HEK293 (cell line): Measurements from ENCODE around the gene LMF1.

Source experiments
- CTCF ChIA-PET: fragments of 350-600 bp; formaldehyde crosslinking; extraction: SDS; loops from one replicate; lab custom pipeline; 2021; ENCODE audit warnings: antibody characterized with exemption; lab: Yijun Ruan, JAX
- POLR2A ChIA-PET: fragments of 300-600 bp; formaldehyde crosslinking; extraction: SDS; loops from one replicate; lab custom pipeline; 2020; ENCODE audit warnings: antibody characterized with exemption, inconsistent platforms; lab: Yijun Ruan, JAX
- H3K27ac ChIP-seq: fragments of 200-500 bp; sonication (Bioruptor generic); 2 replicates; pipeline ENCODE4 v1.5.1; 2014; ENCODE audit warnings: low read depth, low read length, control low read depth, inconsistent platforms; ENCODE audit errors: extremely low read depth
- H3K36me3 ChIP-seq, 2 experiments: fragments of 200-500 bp in 1 of 2; sonication (Bioruptor generic) in 1 of 2; 1 replicate in 1 of 2; 2 replicates in 1 of 2; pipeline ENCODE4 v1.5.1; 2014 to 2017; ENCODE audit warnings: inconsistent platforms in 2 of 2, low read length in 2 of 2; ENCODE audit not compliant: control insufficient read depth in 2 of 2, insufficient read depth in 1 of 2
- H3K4me1 ChIP-seq: fragments of 200-500 bp; sonication (Bioruptor generic); 2 replicates; pipeline ENCODE4 v1.5.1; 2014; ENCODE audit warnings: mild to moderate bottlenecking, low read length, inconsistent platforms; ENCODE audit not compliant: control insufficient read depth, insufficient read depth
- H3K4me3 ChIP-seq: 2 replicates; pipeline ENCODE4 v1.5.1; 2011; ENCODE audit warnings: low read depth, mild to moderate bottlenecking, control low read depth, low read length, moderate library complexity
- H3K9me3 ChIP-seq: fragments of 200-500 bp; sonication (Bioruptor generic); 2 replicates; pipeline ENCODE4 v1.5.1; 2014; ENCODE audit warnings: low read depth, low read length, inconsistent platforms; ENCODE audit not compliant: control insufficient read depth, insufficient read depth
- ATF2 ChIP-seq: fragments of 450-650 bp; formaldehyde crosslinking; IDR thresholded peaks from 2 replicates; pipeline ENCODE4 v1.5.1; 2016; ENCODE audit warnings: missing biosample characterization, missing genetic modification characterization, low read depth
- KLF1 ChIP-seq: fragments of 450-650 bp; formaldehyde crosslinking; IDR thresholded peaks from 2 replicates; pipeline ENCODE4 v1.5.1; 2016; ENCODE audit warnings: missing biosample characterization, missing genetic modification characterization
- OVOL3 ChIP-seq: fragments of 450-650 bp; formaldehyde crosslinking; IDR thresholded peaks from 2 replicates; pipeline ENCODE4 v1.5.1; 2016; ENCODE audit warnings: missing biosample characterization, missing genetic modification characterization
- PRDM4 ChIP-seq: fragments of 450-650 bp; formaldehyde crosslinking; IDR thresholded peaks from 2 replicates; pipeline ENCODE4 v1.5.1; 2017; ENCODE audit warnings: missing biosample characterization, missing genetic modification characterization
- ZBTB11 ChIP-seq: fragments of 450-650 bp; formaldehyde crosslinking; conservative IDR thresholded peaks from 2 replicates; pipeline ENCODE4 v1.5.1; 2016; ENCODE audit warnings: low read depth, missing biosample characterization, missing genetic modification characterization
- ZBTB49 ChIP-seq: fragments of 450-650 bp; formaldehyde crosslinking; IDR thresholded peaks from 2 replicates; pipeline ENCODE4 v1.5.1; 2016; ENCODE audit warnings: missing biosample characterization, missing genetic modification characterization, low read depth
- ZFP41 ChIP-seq: fragments of 450-650 bp; formaldehyde crosslinking; IDR thresholded peaks from 2 replicates; pipeline ENCODE4 v1.5.1; 2016; ENCODE audit warnings: missing biosample characterization, missing genetic modification characterization, borderline replicate concordance
- ZNF133 ChIP-seq: fragments of 450-650 bp; formaldehyde crosslinking; IDR thresholded peaks from 2 replicates; pipeline ENCODE4 v1.5.1; 2016; ENCODE audit warnings: missing biosample characterization, missing genetic modification characterization
- ZNF138 ChIP-seq: fragments of 450-650 bp; formaldehyde crosslinking; IDR thresholded peaks from 2 replicates; pipeline ENCODE4 v1.5.1; 2016; ENCODE audit warnings: missing biosample characterization, missing genetic modification characterization, borderline replicate concordance
- ZNF146 ChIP-seq: fragments of 450-650 bp; formaldehyde crosslinking; IDR thresholded peaks from 2 replicates; pipeline ENCODE4 v1.5.1; 2016; ENCODE audit warnings: missing biosample characterization, missing genetic modification characterization
- ZNF169 ChIP-seq: fragments of 450-650 bp; formaldehyde crosslinking; IDR thresholded peaks from 2 replicates; pipeline ENCODE4 v1.5.1; 2016; ENCODE audit warnings: missing biosample characterization, missing genetic modification characterization
- ZNF433 ChIP-seq: fragments of 450-650 bp; formaldehyde crosslinking; IDR thresholded peaks from 2 replicates; pipeline ENCODE4 v1.5.1; 2016; ENCODE audit warnings: missing biosample characterization, missing genetic modification characterization, low read depth
- ZNF510 ChIP-seq: fragments of 450-650 bp; formaldehyde crosslinking; IDR thresholded peaks from 2 replicates; pipeline ENCODE4 v1.5.1; 2018; ENCODE audit warnings: mild to moderate bottlenecking, missing genetic modification characterization, missing biosample characterization; ENCODE audit not compliant: insufficient replicate concordance
- ZNF514 ChIP-seq: fragments of 450-650 bp; formaldehyde crosslinking; IDR thresholded peaks from 2 replicates; pipeline ENCODE4 v1.5.1; 2016; ENCODE audit warnings: missing biosample characterization, missing genetic modification characterization
- ZNF518A ChIP-seq: fragments of 450-650 bp; formaldehyde crosslinking; conservative IDR thresholded peaks from 2 replicates; pipeline ENCODE4 v1.5.1; 2016; ENCODE audit warnings: low read depth, missing biosample characterization, missing genetic modification characterization
- ZNF664 ChIP-seq: fragments of 450-650 bp; formaldehyde crosslinking; IDR thresholded peaks from 2 replicates; pipeline ENCODE4 v1.5.1; 2016; ENCODE audit warnings: missing biosample characterization, missing genetic modification characterization
- ZNF777 ChIP-seq: fragments of 450-650 bp; formaldehyde crosslinking; IDR thresholded peaks from 2 replicates; pipeline ENCODE4 v1.5.1; 2017; ENCODE audit warnings: missing biosample characterization, missing genetic modification characterization, borderline replicate concordance
- ZNF791 ChIP-seq: fragments of 450-650 bp; formaldehyde crosslinking; IDR thresholded peaks from 2 replicates; pipeline ENCODE4 v1.5.1; 2016; ENCODE audit warnings: missing biosample characterization, missing genetic modification characterization

The LMF1 gene

GRCh38 chr16:962366-962765, 8.4 kb downstream of the LMF1 start (continued):
- no peak for TF ChIP-seq OVOL3
- TF ChIP-seq ZNF510 (tag by site-specific recombination): no peak
- TF ChIP-seq ATF2 (tag by site-specific recombination): no peak
- TF ChIP-seq ZNF433 (tag by site-specific recombination): no peak
- TF ChIP-seq PRDM4 (tag by site-specific recombination): no peak
- no peak for TF ChIP-seq ZNF777 (tag by site-specific recombination)
- no peak for TF ChIP-seq ZNF138 (tag by site-specific recombination)

GRCh38 chr16:959232-960040, 11.3 kb downstream of the LMF1 start:
- ChIA-PET POLR2A (no interaction called here), CTCF (interaction anchor here (0.6 kb wide), 1 partner anchor 19 kb away, joined by 3 read pairs; no protein-coding TSS in a partner anchor)
- Histone ChIP-seq H3K9me3 (no peaks in the 10 kb centered on the region), H3K27ac (no peak overlapping the region), H3K4me3 (no peak overlapping the region), H3K4me1 (no peaks in the 10 kb centered on the region), H3K36me3 (no peaks in the 10 kb centered on the region)
- TF ChIP-seq ZBTB49 (tag by site-specific recombination) (no peak), ZBTB11 (no peak), ZNF518A (no peak), ZNF146 (no peak), ZFP41 (tag by site-specific recombination) (no peak), ZNF791 (tag by site-specific recombination) (no peak), ATF2 (tag by site-specific recombination) (no peak), ZNF169 (no peak), ZNF777 (tag by site-specific recombination) (no peak), ZNF133 (tag by site-specific recombination) (no peak), ZNF514 (tag by site-specific recombination) (no peak), ZNF664 (tag by site-specific recombination) (no peak), KLF1 (tag by site-specific recombination) (no peak)
